ENCODE results near the gene LUC7L2. TPM values are rescaled to one million over a fixed set of nuclear protein-coding genes. Genes with fewer than 3 reads are reported as not detected.
"Not testable (repeated sequence)": the region's sequence is repeated elsewhere in the genome, so short reads cannot be mapped to it uniquely, and the experiment has no call there.

The LUC7L2 gene
- total RNA-seq, 1 donor from 2014 or later, result 67.3 TPM

- peak; percentile 72 for DNase-seq (ENCODE audit: low spot score)
Observed at GRCh38 chr7:139439375-139439774, 79.7 kb downstream of the LUC7L2 start.

GRCh38 chr7:139441961-139442360 lies 82.3 kb downstream of the LUC7L2 start:
- peak; percentile 43 for DNase-seq (ENCODE audit: low spot score)

GRCh38 chr7:139446051-139446890 lies 86.6 kb downstream of the LUC7L2 start:
- DNase-seq (ENCODE audit: low spot score), result no peak

- DNase-seq (ENCODE audit: low spot score), result no peak
Observed at GRCh38 chr7:139450851-139451250, 91.2 kb downstream of the LUC7L2 start.

GRCh38 chr7:139451638-139452037 lies 91.9 kb downstream of the LUC7L2 start:
- DNase-seq (ENCODE audit: low spot score), result no peak

- DNase-seq (ENCODE audit: low spot score), result no peak
Observed at GRCh38 chr7:139452958-139453672, 93.4 kb downstream of the LUC7L2 start.

GRCh38 chr7:139453673-139454321 lies 94.1 kb downstream of the LUC7L2 start:
- no peak for DNase-seq (ENCODE audit: low spot score)

GRCh38 chr7:139455789-139456188 lies 96.1 kb downstream of the LUC7L2 start:
- no peak for DNase-seq (ENCODE audit: low spot score)

- DNase-seq (ENCODE audit: low spot score), result no peak
Observed at GRCh38 chr7:139456511-139456910, 96.8 kb downstream of the LUC7L2 start.

GRCh38 chr7:139457153-139457946 lies 97.7 kb downstream of the LUC7L2 start:
- DNase-seq (ENCODE audit: low spot score), result no peak

GRCh38 chr7:139463421-139463820 lies 103.7 kb downstream of the LUC7L2 start:
- DNase-seq (ENCODE audit: low spot score), result not testable (repeated sequence)

GRCh38 chr7:139464511-139464910 lies 104.8 kb downstream of the LUC7L2 start:
- DNase-seq (ENCODE audit: low spot score), result not testable (repeated sequence)

- DNase-seq (ENCODE audit: low spot score), result not testable (repeated sequence)
Observed at GRCh38 chr7:139465072-139465471, 105.4 kb downstream of the LUC7L2 start.

GRCh38 chr7:139467729-139468128 lies 108.0 kb downstream of the LUC7L2 start:
- DNase-seq (ENCODE audit: low spot score), result not testable (repeated sequence)

GRCh38 chr7:139468281-139468680 lies 108.6 kb downstream of the LUC7L2 start:
- not testable (repeated sequence) for DNase-seq (ENCODE audit: low spot score)

- no peak for DNase-seq (ENCODE audit: low spot score)
Observed at GRCh38 chr7:139471740-139472353, 112.2 kb downstream of the LUC7L2 start.

All from mesenteric fat pad (tissue), 1 donor.